ENCODE results near the gene TMPO. TPM values are rescaled to one million over a fixed set of nuclear protein-coding genes. Genes with fewer than 3 reads are reported as not detected.
"Not testable (repeated sequence)": the region's sequence is repeated elsewhere in the genome, so short reads cannot be mapped to it uniquely, and the experiment has no call there.

Gene TMPO
- polyA plus RNA-seq, 5 donors, result 141 to 285 (median 198) TPM

GRCh38 chr12:98575013-98575412 is 59.6 kb downstream of the TMPO start:
- no peak for DNase-seq

- not testable (repeated sequence) for DNase-seq
Observed at GRCh38 chr12:98576795-98577194, 61.4 kb downstream of the TMPO start.

GRCh38 chr12:98578392-98578791 is 63.0 kb downstream of the TMPO start:
- no peak for DNase-seq

- no peak for DNase-seq
Observed at GRCh38 chr12:98578821-98579220, 63.4 kb downstream of the TMPO start.

- DNase-seq, result no peak
Observed at GRCh38 chr12:98579347-98579746, 64.0 kb downstream of the TMPO start.

GRCh38 chr12:98579835-98580234 is 64.4 kb downstream of the TMPO start:
- DNase-seq, result no peak

GRCh38 chr12:98580695-98581094 is 65.3 kb downstream of the TMPO start:
- no peak for DNase-seq

GRCh38 chr12:98581101-98581500 is 65.7 kb downstream of the TMPO start:
- DNase-seq, result no peak

GRCh38 chr12:98582093-98582492 is 66.7 kb downstream of the TMPO start:
- DNase-seq, result no peak

- no peak for DNase-seq
Observed at GRCh38 chr12:98587084-98587483, 71.7 kb downstream of the TMPO start.

GRCh38 chr12:98591209-98591608 is 75.8 kb downstream of the TMPO start:
- DNase-seq, result no peak

- DNase-seq, result no peak
Observed at GRCh38 chr12:98592825-98593322, 77.5 kb downstream of the TMPO start.

- DNase-seq, result peak; percentile 98
Observed at GRCh38 chr12:98593351-98594049, 78.1 kb downstream of the TMPO start, which contains the start of gene SLC25A3. Gene SLC25A3 (plus strand): TSS chr12:98593686. CDS start chr12:98593979, 293 bp downstream.

- peak; percentile 25 to 35 for DNase-seq
Observed at GRCh38 chr12:98594050-98594835, 78.9 kb downstream of the TMPO start.

- peak in 1 of 2 donors; percentile 5 for DNase-seq
Observed at GRCh38 chr12:98595243-98595988, 80.0 kb downstream of the TMPO start.

- DNase-seq, result not testable (repeated sequence)
Observed at GRCh38 chr12:98597313-98597712, 81.9 kb downstream of the TMPO start.

Other genes starting within 250 kb of the TMPO start
- 100 to 1,000 TPM; 564 to 636 (median 591) TPM for gene SLC25A3, start 78.1 kb downstream of the TMPO start, polyA plus RNA-seq (ENCODE audit: insufficient read depth in 1 of 5, insufficient read length in 5 of 5, low replicate concordance in 1 of 5)
- gene IKBIP, start 129.2 kb downstream of the TMPO start, polyA plus RNA-seq (ENCODE audit: insufficient read depth in 1 of 5, insufficient read length in 5 of 5, low replicate concordance in 1 of 5), result 10 to 100 TPM; 27.1 to 34.3 (median 30.0) TPM
- gene APAF1, start 129.7 kb downstream of the TMPO start, polyA plus RNA-seq (ENCODE audit: insufficient read depth in 1 of 5, insufficient read length in 5 of 5, low replicate concordance in 1 of 5), result 10 to 100 TPM; 33.5 to 59.3 (median 49.4) TPM